ENCODE results near the gene HDGF.
"Not testable (repeated sequence)": the region's sequence is repeated elsewhere in the genome, so short reads cannot be mapped to it uniquely, and the experiment has no call there.

Gene HDGF

DNA sequence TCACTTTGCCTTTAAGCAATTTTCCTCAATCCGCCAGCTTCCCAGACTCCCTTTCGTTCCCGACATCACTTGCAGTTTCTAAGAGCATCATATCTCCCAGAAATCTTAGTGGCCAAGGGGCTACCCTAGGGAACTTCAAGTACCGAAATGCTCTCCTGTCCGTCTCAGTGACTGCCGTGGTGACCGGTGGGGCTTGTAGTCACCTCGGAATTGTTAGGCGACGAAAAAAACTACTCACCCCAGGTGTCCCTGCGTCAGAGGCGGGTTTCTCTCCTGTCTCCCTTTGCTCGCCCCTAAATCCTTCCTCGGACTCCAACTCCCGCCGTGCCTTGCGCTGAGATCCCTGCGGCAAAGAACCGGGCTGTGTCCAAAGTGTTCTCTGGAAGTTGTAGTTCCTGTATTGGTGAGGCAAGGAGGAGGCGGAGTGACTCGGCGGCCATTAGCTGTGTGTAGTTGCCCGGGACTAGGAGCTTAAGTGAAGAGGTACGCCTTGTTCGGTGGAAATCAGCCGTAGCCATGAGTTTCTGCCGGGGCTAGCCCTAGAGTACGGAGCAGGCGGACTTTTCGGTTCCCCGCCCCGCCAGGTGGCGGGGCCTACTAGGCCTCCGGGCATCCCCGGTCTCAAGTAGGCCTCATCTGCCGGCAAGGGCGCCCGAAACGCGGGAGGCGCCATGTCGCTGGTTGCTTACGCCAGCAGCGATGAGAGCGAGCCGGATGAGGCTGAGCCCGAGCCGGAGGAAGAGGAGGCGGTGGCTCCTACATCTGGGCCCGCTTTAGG, 15.8 kb upstream of the HDGF start, which contains the start of gene PRCC:
Gene PRCC (plus strand): TSS at position 435 of the 778 bp plus-strand sequence. CDS start 237 bp downstream, at position 672.
- peak; percentile 93 to 98 for DNase-seq (ENCODE audit: extremely low read depth in 1 of 2, low read depth in 1 of 2)

DNA sequence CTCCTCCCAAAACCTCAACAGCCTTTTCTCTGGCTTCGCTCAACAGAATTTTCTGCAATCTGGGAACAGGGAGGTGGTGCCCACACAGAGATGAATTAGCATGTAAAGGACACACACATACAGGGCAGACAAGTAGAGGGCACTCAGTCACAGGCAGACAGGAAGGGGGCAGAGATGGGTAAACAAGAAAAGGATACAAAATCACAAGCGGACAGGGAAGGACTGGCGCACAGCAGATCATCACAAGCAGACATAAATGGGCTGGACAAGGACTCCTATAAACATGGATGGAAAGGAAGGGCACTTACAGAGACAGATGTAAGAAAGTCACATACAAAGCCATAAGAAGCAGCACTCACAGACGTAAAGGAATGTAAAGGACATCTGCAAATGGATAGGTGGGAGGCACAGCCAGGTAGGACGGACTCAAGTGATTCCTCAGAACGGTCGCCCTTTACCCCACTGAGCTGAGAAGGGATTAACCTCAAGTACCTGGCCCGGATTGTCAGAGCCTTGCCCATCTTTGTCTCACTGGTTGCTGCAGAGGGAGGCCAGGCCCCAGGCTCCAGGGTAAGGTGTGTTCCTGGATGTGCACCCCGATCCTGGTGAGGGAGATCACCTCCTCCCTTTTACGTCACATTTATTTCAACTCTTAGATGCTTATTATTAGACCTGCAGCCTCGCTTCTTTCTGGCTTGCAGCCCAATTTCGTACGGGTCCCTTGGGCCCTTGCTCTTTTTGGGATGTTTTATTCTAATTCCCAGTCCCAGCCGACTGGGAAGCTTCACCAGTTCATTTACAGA, 15.0 kb upstream of the HDGF start:
- no peak for DNase-seq (ENCODE audit: extremely low read depth in 1 of 2, low read depth in 1 of 2)

- DNase-seq (ENCODE audit: extremely low read depth in 1 of 2, low read depth in 1 of 2), result no peak
Measured at GRCh38 chr1:156765666-156766065, 14.2 kb upstream of the HDGF start.

- not testable (repeated sequence) for DNase-seq (ENCODE audit: extremely low read depth in 1 of 2, low read depth in 1 of 2)
Measured at GRCh38 chr1:156765136-156765535, 13.7 kb upstream of the HDGF start.

- DNase-seq (ENCODE audit: extremely low read depth in 1 of 2, low read depth in 1 of 2), result no peak
Measured at GRCh38 chr1:156760796-156761104, 9.3 kb upstream of the HDGF start.

DNA sequence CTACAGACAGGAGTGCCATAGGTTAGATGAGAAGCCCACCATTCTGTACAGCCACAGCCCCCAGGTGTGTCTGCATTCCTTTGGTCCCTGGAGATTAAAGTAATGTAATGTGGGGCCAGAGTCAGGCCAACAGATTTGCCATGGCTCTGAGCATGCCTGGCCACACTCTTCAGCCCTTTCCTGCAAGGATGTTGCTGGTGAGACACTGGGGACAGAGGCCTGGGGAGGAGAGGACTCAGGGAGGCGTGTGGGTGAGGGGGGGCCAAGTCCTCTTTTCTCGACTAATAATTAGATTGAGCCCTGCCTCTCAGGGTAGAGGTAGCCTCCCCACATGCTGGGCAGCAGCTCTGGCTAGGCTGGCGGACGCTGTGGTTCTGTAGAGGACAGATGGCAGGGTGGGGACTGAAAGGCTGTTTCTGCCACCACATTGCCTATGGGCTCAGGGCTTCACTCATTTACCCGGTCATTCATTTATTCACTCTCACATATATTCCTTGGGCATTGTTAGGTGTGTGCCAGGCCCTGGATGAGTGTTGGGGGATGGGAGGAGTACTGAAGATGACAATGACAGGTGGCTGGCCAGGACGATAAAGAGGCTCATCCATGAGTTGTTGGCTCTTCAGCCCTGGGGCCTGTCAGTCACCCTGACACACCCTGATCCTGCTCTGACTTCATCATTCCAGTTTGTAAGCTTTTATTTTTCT, 8.8 kb upstream of the HDGF start:
- DNase-seq (ENCODE audit: extremely low read depth in 1 of 2, low read depth in 1 of 2), result no peak

GRCh38 chr1:156757572-156758253, 6.2 kb upstream of the HDGF start:
- DNase-seq (ENCODE audit: extremely low read depth in 1 of 2, low read depth in 1 of 2), result not testable (repeated sequence)

- no peak for DNase-seq (ENCODE audit: extremely low read depth in 1 of 2, low read depth in 1 of 2)
Measured at GRCh38 chr1:156756355-156756754, 4.9 kb upstream of the HDGF start.

DNA sequence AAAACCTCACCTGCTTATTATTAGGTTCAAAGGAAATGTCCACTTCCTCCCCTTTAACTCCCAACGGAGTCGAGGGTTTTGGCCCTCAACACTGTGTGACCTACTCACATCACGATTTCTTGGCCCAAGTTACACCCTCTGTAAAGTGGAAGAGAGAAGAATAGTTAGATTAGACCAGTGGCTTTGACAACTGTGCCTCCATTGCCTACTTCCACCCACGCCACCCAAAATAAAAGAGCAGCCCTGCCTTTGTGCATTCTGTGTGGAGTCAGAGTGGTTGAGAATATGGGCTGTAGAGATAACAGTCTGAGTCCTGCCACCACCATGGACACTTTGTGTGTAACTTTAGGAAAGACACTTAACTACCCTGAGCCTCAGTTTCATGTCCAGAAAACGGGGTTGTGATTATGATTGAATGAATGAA, 4.1 kb upstream of the HDGF start:
- DNase-seq (ENCODE audit: extremely low read depth in 1 of 2, low read depth in 1 of 2), result no peak

DNA sequence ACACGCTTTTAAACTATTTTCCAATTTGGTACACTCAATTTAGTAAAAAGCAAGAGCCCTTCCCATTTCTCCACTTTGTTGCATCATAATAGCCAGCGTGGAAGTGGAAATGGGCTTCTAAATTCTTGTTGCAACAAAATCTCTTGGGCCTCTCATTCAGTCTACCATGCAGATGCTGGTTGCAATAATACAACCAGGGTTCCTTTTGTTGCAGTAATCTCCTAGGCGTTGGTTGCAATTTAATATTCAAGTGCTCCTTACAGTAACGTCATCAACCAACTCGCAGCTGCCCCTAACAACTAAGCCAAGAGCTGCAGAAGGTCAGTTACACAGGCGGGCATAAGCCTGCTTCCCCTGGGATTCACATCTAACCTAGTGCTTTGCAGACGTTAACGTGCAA, 2.7 kb upstream of the HDGF start:
- no peak for DNase-seq (ENCODE audit: extremely low read depth in 1 of 2, low read depth in 1 of 2)

DNA sequence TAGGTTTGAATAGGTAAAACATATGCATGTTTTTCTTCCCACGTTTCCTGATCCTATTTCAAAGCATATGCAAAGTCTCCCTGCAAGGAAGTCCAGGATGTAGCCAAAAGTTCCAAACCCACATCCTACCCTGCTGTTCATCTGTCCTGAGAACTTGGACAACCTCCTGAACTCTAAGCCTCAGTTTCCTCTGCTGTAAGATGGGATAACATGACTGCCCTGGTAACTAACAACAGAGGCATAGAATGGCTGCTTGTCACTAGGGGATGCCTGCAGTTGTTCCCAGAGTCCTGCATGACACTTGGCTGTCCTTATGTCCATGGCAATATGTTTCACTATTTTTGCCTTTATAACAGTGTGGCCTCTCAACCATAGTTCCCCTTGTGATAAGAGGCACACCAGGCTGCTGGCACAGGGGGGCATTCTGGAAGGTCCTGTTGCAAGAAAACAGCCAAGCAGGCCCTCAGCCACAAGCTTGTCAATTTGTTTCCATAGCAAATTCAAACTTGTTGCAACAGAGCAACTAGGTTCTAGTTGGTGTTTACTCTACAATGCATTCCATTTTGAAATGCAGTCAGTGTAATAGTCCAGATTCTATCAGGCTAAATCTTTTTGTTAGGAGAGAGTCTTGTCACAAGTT, 1.5 kb upstream of the HDGF start:
- no peak for DNase-seq (ENCODE audit: extremely low read depth in 1 of 2, low read depth in 1 of 2)

GRCh38 chr1:156751757-156752481, 444 bp upstream of the HDGF start:
- peak; percentile 94 to 97 for DNase-seq (ENCODE audit: extremely low read depth in 1 of 2, low read depth in 1 of 2)

DNA sequence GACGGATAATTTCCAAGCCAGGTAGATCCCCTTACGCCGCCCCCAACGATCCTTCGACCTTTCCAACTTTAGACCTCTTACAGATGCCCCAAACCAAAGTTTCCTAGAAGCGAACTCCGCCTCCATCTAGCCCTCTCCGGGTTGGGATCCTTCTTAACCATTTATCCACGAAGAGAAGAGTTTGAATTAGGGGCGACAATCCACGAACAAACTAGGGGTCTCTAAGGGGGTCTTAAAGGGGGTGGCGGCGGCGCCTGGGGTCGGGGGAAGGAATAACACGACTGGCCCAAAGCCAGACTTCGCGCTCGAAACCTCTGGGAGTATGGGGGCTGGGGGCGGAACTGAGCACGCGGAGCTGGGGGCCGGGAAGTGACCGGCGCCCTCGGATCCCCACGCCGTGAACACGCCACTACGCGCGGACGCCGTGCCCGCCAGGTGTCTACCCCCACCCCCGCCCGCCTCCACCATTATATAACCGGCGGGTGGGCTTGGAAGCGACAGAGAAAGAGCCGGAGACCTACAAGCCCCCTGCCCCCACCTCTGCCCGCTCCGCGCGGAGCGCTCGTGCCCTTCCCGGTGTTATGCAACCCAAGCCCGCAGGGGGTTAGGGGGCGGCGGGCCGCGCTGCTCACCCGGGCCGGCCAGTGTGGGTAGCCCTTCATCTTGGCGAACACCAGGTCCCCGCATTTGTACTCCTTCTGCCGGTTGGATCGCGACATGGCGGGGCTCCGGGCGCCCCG, 594 bp downstream of the HDGF start:
- no peak for DNase-seq (ENCODE audit: extremely low read depth in 1 of 2, low read depth in 1 of 2)

GRCh38 chr1:156750191-156750672, 1.2 kb downstream of the HDGF start:
- DNase-seq (ENCODE audit: extremely low read depth in 1 of 2, low read depth in 1 of 2), result no peak

DNA sequence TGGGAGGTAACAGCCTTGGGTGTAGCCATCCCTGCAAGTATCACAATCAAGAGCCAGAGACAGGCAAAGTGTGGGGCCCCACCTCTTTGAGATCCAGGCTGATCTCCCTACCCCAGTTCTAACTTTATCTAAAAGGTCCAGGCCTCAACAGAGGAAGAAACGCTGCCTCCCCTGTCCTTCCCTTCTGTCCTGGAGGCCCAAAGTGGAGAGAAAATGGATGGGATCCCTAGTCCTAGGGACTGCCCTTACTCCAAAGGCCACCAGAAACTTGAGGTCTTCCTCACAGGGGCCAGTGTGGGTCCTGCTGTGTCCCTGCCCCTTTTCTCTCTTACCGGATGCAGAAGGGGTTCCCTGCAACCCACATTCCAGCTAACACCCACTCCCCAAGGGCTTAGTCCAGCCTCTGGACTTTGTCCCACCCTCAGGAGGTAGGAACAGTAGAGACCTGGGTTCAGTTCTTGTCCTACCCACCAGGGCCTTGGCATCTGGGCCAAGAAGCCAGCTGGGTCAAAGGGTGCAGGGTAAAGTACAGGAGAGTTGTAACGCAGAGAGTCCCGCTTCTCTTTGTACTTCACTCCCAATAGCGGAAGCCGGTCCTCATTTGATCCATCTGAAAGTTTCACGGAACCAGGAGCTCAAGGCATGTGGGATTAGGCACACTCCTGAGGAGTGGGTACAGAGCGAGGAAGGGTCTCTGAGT, 1.9 kb downstream of the HDGF start:
- no peak for DNase-seq (ENCODE audit: extremely low read depth in 1 of 2, low read depth in 1 of 2)

- no peak for DNase-seq (ENCODE audit: extremely low read depth in 1 of 2, low read depth in 1 of 2)
Measured at GRCh38 chr1:156748670-156749418, 2.6 kb downstream of the HDGF start.

- DNase-seq (ENCODE audit: extremely low read depth in 1 of 2, low read depth in 1 of 2), result no peak
Measured at GRCh38 chr1:156747742-156748669, 3.5 kb downstream of the HDGF start.
